HL-60 (cell line): ENCODE data around the gene KSR1.

Source experiments
- CTCF ChIP-seq: IDR thresholded peaks from one replicate; pipeline ENCODE4 v1.5.1; 2011; ENCODE audit warnings: low read length, control low read depth, inconsistent platforms; ENCODE audit not compliant: insufficient read depth
- POLR2AphosphoS5 ChIP-seq: IDR thresholded peaks from 2 replicates; pipeline ENCODE4 v1.6.1; 2012; ENCODE audit warnings: low read depth
- REST ChIP-seq: IDR thresholded peaks from 2 replicates; pipeline ENCODE4 v1.6.1; 2012; ENCODE audit warnings: low read depth; ENCODE audit not compliant: insufficient replicate concordance

GRCh38 chr17:27473190-27473747 lies 17.0 kb downstream of the KSR1 start:
- TF ChIP-seq CTCF (no peak), POLR2AphosphoS5 (no peak), REST (no peak)
